ENCODE data around the gene ST14. TPM values are rescaled to one million over a fixed set of nuclear protein-coding genes. Genes with fewer than 3 reads are reported as not detected.

ST14 gene
- total and polyA plus RNA-seq, 10 donors = 7.1 to 25.9 (median 12.5) TPM

DNA sequence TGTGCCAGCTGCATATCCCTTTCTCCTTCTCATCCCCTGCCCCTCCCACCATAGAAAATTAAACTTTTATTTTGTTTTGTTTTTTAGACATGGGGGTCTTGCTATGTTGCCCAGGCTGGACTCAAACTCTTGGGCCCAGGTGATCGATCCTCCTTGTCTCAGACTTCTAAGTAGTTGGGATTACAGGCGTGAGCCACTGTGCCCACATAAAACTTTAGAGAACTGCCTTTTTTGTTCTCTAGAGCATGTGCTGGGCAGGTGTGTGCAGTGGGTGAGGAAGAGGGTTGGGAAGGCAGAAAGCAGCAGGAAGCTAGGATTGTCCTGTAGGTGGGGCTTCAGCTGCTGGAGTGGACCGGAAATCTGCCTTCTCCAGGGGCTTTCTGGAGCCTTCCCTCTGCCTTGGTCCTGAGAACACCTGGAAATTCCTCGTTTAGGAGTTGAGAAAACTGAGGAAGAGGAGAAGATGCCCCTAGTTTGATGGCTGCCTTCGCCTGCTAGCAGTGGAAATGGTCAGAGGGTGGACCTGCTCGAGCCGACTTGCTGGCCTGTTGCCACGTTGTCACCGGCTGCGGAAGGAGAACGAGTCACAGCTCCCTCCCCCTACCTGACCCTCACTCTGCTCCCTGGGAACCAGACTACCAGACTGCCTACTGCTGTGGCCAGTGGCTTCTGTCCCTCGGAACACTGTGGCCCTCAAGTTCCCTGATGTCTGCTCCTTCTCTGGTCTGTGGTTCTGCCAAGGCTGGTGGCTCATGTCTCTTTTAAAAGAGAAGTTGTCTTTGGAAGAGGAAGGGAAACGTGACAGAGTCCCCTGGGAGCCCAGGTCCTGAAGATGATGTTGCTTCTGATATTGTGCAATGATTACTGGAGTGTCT is 4.0 kb downstream of the ST14 start:
- WGBS, 5 donors = 53 to 60% (median 55%) methylated on average over 11 to 13 of the region's 13 CpGs
- TF ChIP-seq POLR2A (IDR thresholded peaks at IDR 0.05) = no peak
- peak in 2 of 3 donors; percentile 14 to 35 for TF ChIP-seq POLR2AphosphoS5 (IDR thresholded peaks at IDR 0.05)
- TF ChIP-seq, protein P1, sequence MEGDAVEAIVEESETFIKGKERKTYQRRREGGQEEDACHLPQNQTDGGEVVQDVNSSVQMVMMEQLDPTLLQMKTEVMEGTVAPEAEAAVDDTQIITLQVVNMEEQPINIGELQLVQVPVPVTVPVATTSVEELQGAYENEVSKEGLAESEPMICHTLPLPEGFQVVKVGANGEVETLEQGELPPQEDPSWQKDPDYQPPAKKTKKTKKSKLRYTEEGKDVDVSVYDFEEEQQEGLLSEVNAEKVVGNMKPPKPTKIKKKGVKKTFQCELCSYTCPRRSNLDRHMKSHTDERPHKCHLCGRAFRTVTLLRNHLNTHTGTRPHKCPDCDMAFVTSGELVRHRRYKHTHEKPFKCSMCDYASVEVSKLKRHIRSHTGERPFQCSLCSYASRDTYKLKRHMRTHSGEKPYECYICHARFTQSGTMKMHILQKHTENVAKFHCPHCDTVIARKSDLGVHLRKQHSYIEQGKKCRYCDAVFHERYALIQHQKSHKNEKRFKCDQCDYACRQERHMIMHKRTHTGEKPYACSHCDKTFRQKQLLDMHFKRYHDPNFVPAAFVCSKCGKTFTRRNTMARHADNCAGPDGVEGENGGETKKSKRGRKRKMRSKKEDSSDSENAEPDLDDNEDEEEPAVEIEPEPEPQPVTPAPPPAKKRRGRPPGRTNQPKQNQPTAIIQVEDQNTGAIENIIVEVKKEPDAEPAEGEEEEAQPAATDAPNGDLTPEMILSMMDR (IDR thresholded peaks at IDR 0.05 in 8 of 11, conservative IDR thresholded peaks at IDR 0.05 in 3 of 11) = no peak
- Histone ChIP-seq H3K27me3 (replicated peaks in 1 of 7) (peaks cover 0 to 63% (median 19%) of the 10 kb centered on the region in 7 donors), H3K36me3 (no peaks in the 10 kb centered on the region), H3K4me1 (peaks cover 6 to 79% (median 55%) of the 10 kb centered on the region in 6 donors), H3K4me3 (no peak overlapping the region), H3K9me3 (no peaks in the 10 kb centered on the region), H3K27ac (peak overlapping the region in 3 of 8 donors; percentile 11 to 61 (median 32))
- intact Hi-C loops (cut with DNase I; ENCODE audit: low total_unique reads) = no loop called here
- DNase-seq = no peak

DNA sequence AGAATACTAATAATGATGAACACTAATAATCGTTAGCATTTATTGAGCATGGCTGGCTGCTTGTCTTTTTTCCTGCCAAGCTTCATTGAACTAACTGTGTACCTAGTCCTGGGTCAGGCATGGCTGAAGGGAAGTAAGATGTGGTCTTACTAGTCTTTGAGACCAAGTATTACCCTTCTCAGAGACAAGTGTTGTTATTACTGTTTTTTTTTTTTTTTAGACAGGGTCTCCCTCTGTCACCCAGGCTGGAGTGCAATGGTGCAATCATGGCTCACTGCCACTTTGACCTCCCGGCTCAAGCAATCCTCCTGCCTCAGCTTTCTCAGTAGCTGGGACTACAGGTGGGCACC is 4.6 kb downstream of the ST14 start:
- H3K9me3 ChIP-seq = no peaks in the 10 kb centered on the region
- TF ChIP-seq, protein P1 (IDR thresholded peaks at IDR 0.05 in 8 of 11, conservative IDR thresholded peaks at IDR 0.05 in 3 of 11) = no peak
- TF ChIP-seq POLR2AphosphoS5 (IDR thresholded peaks at IDR 0.05) = no peak
- no peak for TF ChIP-seq POLR2A (IDR thresholded peaks at IDR 0.05)
- DNase-seq = no peak
- peaks cover 6 to 76% (median 55%) of the 10 kb centered on the region in 6 donors for H3K4me1 ChIP-seq
- no peaks in the 10 kb centered on the region for H3K36me3 ChIP-seq
- 65 to 76% (median 75%) methylated on average over 2 of the region's 2 CpGs for WGBS, 5 donors
- H3K27ac ChIP-seq = peak overlapping the region in 3 of 8 donors; percentile 11 to 61 (median 32)
- intact Hi-C loops (cut with DNase I; ENCODE audit: low total_unique reads) = no loop called here
- H3K27me3 ChIP-seq (replicated peaks in 1 of 7) = peaks cover 0 to 57% (median 19%) of the 10 kb centered on the region in 7 donors
- H3K4me3 ChIP-seq = no peak overlapping the region

DNA sequence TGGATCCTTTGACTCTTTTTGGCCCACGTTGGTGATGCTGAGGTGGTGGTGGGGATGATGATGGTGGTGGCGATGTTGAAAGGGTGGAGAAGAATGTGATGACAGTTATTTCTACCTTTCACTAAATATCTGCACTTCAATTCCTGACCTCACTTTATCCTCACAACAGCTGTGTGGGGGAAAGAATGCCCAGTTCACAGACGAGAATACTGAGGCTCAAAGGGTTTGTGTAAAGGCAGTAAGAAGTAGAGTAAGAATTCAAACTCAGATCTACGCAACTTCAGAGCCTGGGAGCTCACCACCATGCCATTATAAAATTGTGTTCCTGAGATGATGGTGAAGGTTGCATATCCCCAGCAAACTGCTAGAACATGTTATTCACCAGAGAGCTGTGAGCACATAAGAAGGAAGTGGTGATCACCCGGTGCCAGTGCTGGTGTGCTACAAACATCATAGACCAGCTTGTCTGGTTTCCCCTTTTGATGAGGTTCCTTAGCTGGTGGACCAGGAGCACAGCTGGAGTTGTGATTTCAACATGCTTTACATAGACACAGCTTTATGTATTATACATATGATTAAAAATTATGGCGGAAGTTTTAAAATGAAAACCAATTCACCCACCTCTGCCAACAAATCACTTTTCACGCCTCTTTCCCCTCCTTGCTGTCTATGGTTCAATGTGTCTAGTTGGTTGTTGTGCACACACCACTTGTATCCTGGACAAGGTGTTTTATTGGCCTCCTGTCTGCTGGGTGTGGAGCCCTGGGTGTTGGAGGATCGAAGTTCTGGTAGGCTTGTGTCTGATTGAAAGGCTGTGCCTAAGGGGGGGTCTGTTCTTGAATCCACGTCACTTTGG is 6.2 kb downstream of the ST14 start:
- TF ChIP-seq POLR2A (IDR thresholded peaks at IDR 0.05) (no peak), POLR2AphosphoS5 (IDR thresholded peaks at IDR 0.05) (peak in 1 of 3 donors; percentile 31)
- Histone ChIP-seq H3K27me3 (replicated peaks in 1 of 7) (peaks cover 0 to 41% (median 8%) of the 10 kb centered on the region in 7 donors), H3K4me3 (no peak overlapping the region), H3K36me3 (no peaks in the 10 kb centered on the region), H3K4me1 (peaks cover under 1 to 60% (median 39%) of the 10 kb centered on the region in 6 donors), H3K27ac (peak overlapping the region in 2 of 8 donors; percentile 22 to 39), H3K9me3 (no peaks in the 10 kb centered on the region)
- DNase-seq = no peak
- 63 to 79% (median 70%) methylated on average over 9 of the region's 9 CpGs for WGBS, 5 donors
- intact Hi-C loops (cut with DNase I; ENCODE audit: low total_unique reads) = no loop called here

DNA sequence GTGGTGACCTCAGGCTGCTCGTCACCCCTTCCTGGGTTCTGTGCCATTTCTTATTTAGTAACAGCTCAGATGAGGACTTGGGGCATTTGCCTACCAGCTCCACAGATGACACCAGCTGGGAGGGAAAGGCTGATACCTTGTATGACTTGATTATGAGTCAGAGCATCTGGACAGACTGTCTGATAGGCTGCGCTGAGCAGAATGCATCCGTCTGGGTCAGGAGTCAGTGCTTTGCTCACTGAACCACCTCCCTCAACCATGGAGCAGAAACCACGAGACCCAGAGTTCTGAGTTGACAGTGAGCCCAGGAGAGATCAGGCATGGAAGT is 6.8 kb downstream of the ST14 start:
- Histone ChIP-seq H3K9me3 (no peaks in the 10 kb centered on the region), H3K36me3 (no peaks in the 10 kb centered on the region), H3K4me1 (peaks cover 0 to 55% (median 33%) of the 10 kb centered on the region in 6 donors), H3K4me3 (no peak overlapping the region), H3K27ac (peak overlapping the region in 2 of 8 donors; percentile 22 to 39), H3K27me3 (replicated peaks in 1 of 7) (peaks cover 0 to 35% (median 5%) of the 10 kb centered on the region in 7 donors)
- intact Hi-C loops (cut with DNase I; ENCODE audit: low total_unique reads) = no loop called here
- 37 to 60% (median 51%) methylated on average over 4 of the region's 4 CpGs for WGBS, 5 donors
- no peak for DNase-seq
- TF ChIP-seq POLR2AphosphoS5 (IDR thresholded peaks at IDR 0.05) (peak in 1 of 3 donors; percentile 22), POLR2A (IDR thresholded peaks at IDR 0.05) (no peak)
- TF ChIP-seq, protein P1 (IDR thresholded peaks at IDR 0.05 in 8 of 11, conservative IDR thresholded peaks at IDR 0.05 in 3 of 11) = no peak
